Kidney glomerular epithelial cell (primary cell): ENCODE data around the gene SLIT2.

Experiments
- DNase-seq: peaks from one replicate; lab custom pipeline; 2025; lab: John Stamatoyannopoulos, UW

SLIT2 gene

DNA sequence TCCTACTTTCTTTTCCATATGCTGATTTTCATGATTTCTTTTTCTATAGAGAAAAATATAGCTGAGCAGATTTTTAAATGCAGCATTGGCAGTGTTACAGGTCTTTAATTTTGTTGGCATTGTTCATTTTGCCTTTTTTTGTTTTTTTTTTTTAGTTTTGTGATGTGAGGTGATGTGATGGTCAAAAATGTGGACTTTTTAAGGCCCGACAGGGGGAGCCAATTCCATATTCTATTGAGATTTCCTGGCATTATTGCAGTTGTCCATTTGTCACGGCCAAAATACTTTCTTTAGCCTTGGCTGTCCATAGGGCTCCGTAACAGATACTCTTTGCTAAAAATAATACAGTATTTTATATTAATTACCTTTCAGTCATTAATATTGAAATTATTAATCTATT, 47.8 kb downstream of the SLIT2 start:
- no peak for DNase-seq

DNA sequence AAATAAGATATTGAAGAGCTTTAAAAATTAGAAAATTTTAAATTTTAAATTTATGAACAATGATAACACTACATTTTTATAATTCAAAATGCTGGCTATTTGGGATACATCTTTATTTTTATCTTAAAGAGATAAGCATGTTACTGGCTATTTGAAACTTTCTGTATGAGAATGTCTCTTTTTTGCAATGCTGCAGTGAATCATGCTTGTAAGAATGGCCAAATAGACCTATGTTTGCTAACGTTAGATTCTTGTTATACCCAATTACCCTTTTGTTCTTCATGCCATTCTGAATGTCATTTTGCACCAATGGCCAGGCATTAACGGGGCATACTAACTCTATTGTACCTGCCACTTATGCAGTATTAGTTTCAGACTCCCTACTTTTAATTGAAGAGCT, 49.5 kb downstream of the SLIT2 start:
- DNase-seq: no peak
